GM21529 (cell line): ENCODE measurements around the gene NEK1.
"Not testable (repeated sequence)": the region's sequence is repeated elsewhere in the genome, so short reads cannot be mapped to it uniquely, and the experiment has no call there.

Experiments used
- ATAC-seq: cut with Tn5 transposase; IDR thresholded peaks from one replicate; pipeline ENCODE4 v1.9.1; 2021; ENCODE audit not compliant: unreplicated experiment

Gene NEK1

DNA sequence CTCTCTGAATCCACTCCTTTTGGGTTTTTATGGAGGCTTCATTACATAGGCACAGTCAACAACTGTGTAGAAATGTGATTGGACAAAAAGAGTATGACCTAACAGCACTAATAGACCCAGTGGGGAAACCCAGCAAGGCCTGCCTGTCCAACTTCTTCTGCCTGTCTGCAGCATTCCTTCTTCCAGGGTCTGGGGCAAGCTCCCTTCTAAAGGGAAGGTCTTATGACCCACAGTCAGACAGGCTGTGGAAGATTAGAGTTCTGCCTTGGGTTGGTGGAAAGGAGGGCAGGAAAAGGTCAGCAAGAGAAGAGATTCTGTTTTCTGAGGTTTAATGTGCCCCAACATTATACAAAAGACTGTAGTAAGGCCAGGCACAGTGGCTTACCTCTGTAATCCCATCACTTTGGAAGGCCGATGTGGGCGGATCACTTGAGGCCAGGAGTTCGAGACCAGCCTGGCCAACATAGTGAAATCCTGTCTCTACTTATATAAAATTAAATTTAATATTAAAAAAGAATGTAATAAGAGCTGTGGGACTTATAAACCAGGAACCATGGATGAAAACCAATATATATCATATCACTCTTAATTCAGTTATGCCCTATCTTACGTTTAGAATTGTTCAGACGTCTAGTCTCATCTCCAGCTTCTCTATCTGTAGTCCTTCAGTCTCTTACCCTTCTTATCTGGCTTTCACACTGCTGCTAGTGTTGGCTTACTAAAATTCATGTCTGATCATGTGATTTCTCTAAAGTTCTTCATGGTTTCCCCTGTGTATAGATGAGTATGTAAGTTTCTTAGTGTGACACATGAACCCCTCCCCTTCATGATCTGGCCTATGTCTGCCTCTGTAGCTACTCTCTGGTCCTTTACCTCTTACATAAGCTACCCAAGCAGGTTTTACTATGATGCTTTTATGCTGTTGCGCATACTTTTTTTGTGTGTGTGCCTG is 14.2 kb upstream of the NEK1 start:
- ATAC-seq: peak; percentile 25

DNA sequence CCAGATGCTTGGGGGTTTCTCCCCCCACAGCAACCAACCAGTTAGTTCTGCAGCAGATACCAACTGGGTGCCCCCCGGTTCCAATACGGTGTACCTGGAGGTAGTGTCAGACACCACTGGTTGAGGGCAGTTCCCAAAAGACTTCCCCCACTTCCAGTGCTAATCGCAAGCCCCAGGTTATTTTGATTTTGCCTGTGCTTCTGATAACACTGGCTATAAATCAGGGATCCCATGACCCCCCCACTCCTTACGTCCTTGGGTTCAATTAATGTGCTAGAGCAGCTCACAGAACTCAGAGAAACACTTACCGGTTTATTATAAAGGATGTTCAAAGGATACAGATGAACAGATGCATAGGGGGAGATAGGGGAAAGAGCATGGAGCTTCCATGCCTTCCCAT is 13.5 kb upstream of the NEK1 start:
- no peak for ATAC-seq

DNA sequence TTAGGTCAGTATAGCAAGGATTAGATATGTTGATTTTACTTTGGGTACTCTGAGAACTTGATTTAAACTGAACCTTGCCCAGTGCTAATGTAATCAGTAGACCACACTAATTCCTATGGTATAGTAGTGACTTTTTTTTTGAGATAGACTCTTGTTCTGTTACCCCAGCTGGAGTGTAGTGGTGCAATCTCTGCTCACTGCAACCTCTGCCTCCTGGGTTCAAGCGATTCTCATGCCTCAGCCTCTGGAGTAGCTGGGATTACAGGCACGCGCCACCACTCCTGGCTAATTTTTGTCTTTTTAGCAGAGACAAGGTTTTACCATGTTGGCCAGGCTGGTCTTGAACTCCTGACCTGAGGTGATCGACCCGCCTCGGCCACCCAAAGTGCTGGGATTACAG is 11.6 kb upstream of the NEK1 start:
- not testable (repeated sequence) for ATAC-seq

DNA sequence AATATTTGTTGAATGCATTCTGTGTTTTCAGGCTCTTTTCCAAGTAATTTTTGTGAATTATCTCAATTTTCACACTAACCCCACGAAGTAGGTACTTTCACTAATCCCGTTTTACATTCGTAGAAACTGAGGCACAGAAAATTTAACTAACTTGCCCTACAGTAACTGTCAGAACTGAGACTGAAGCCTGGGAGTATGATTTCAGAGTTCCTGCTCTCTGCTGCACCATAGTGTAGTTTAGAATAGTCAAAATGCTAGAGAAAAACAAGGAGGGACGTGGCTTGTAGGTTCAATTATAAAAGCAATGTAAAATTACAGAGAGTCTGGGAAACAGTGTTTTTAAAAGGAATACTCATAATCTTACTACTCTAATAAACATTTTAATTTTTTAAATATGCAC is 10.2 kb upstream of the NEK1 start:
- no peak for ATAC-seq

DNA sequence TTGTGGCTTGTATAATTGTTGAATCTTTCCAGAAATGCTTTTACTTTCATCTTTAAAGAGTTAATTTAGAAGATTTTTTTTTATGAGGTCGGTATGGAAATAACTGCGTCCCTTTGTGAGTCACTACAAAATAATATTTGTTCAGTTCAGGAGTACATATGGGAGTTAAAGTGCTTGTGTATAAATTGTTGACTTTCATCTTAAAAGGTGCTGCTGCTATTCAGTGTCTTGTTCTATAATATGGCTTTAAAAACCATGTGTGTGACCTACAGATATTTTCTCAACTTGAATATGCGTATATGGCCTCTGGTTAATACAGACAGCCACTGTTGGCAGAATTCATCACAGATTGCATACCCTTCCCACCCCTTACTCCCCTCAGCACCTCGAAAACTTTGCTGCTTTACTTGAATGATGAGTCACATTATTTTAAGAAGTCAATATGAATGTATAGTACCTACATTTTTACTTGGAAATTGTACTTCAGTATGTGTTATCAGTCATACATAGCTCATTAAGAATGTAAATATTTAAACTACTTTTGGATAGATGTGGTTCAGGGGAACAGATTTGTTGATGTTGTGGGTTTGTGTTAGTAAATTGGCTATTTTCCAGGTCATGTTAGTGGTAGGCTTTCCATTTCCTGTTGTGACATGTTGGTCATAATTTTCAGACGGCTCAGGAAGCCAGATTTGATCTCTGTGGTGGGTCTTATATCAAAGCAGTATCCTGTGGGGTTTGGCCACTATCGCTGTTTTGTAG is 9.5 kb upstream of the NEK1 start:
- ATAC-seq: peak; percentile 22

DNA sequence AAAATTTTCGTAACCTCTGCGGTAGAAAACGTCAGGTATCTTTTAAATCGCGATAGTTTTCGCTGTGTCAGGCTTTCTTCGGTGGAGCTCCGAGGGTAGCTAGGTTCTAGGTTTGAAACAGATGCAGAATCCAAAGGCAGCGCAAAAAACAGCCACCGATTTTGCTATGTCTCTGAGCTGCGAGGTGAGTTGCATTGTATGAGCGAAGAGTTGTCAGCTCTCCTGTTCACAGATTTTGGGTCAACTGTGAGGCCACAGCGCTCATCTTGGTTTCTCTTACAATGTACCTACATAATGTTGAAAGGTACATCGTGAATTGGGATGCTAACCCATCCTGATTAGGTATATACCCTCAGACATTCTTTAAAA is 8.5 kb upstream of the NEK1 start:
- no peak for ATAC-seq

DNA sequence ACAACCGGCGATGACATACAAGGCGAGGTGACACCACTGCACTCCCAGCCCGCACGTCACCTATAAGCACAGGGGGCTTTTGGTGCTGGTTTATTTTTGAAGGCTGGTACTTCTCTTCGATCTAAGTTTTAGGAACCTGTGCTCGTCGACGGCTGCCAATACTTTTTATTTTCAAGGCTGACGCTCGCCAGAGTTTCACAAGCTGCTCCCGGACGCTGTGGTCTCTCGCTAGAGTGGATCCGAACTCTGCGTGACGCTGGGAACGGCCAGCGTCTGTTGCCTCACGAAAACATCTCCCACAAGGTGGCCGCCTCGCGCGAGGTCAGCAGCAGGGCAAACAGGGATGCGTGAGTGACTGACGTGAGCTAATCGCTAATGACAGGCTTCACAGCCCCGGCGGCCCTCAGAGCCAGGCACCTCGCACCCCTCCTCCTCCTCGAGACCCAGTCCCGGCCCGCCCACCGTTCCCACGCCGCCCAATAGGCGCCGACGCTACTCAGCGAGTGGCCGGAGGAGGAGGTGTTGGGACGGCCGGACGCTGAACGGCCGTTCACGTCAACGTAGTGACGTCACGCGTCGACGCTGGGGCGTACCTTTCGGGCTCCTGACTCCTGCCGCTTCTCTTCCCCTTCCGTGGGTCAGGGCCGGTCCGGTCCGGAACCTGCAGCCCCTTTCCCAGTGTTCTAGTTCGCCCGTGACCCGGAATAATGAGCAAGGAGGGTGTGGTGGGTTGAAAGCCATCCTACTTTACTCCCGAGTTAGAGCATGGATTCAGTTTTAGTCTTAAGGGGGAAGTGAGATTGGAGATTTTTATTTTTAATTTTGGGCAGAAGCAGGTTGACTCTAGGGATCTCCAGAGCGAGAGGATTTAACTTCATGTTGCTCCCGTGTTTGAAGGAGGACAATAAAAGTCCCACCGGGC is 7.8 kb upstream of the NEK1 start, which contains the start of gene CLCN3:
CLCN3 (plus strand) TSS at position 621 of the 922 bp plus-strand sequence. CDS start 15,351 bp downstream, outside the sequence.
- ATAC-seq: peak; percentile 92

DNA sequence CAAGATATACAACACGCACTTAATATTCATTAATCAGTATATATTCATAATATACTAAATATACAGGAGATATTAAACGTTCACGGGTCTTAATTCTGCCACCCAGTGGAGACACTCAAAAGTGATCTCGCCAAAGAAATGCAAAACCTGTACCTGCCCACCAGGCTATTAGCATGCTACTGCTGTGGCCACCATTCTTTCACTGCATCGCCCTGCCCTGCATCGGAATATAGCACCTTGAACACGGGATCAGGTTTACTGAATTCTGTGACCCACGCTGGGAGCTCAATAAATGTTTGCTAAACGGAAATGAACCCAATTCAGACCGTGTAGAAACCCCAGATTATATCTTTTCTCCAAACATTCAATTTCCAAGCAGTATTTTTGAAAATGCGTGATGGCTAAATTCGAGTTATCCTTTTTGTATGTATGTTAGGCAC is 7.2 kb upstream of the NEK1 start:
- peak; percentile 39 for ATAC-seq

DNA sequence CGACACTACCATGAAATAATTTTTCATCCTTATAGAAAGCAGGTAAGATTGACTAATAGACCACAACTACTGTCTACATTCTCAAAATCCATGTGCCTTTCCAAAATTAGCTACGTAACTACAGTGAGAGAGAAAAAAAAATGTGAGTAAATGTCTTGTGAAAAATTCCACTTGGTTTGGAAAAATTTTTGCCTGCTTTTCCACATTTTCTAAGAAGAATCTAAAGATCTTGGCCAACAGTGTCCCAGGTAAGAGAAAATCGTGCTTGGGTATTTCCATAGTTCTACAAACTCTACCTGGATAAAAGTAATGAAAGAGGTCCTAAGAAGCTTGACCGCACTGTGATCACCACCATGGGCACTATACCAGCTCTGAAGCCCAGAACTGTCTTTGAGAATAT is 6.6 kb upstream of the NEK1 start:
- no peak for ATAC-seq

DNA sequence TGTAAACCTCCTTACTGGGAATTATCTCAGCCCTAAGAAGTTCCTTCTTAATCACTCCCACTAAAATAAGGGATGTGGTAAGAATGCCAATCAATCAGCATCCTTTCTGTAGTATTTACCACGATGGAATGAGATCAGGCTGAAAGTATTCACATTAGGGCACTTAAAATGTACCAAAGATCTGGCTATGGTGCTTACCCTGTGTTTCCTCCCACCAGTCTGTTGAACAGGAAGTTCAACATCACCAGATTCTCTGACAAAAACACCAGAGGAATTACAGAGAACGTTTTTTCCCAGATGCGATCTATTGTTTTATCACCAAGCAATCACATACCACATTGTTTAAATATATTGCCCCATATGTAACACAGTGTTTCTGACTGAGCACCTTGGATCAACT is 5.9 kb upstream of the NEK1 start:
- no peak for ATAC-seq

DNA sequence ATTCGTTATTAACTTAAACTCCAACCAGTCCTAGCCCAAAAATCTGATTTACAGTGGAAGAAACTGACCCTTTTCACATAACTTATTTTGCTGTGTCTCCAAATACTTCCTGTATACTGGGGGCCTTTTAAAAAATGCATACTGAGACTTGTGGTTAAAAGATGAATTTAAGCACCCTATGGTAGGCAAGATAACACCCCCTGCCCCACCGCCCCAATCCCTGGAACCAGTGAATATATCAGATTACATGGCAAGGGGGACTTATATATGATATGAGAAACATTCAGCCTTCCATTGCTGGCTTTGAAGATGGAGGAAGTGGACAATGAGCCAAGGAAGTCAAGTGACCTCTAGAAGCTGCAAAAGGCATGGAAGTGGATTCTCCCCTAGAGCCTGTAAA is 4.9 kb upstream of the NEK1 start:
- no peak for ATAC-seq

DNA sequence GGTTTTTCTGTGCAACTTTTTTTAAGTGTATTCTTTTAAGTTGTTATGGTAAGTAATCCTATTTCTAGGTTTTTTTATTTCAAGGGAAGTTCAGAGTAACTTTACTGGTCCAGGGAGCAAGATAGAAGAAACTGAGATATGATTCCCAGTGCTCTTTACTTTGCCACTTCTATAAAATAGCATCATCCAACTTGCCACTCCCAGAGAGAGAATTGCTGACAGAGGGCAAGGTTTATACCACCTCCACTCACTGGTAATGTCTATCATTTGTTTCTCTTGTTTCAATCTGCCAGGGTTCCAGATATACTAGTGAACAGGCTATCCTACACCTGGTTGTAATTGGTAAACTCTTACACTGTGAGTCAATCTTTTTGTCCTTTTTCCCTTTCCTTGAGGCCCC is 4.5 kb upstream of the NEK1 start:
- ATAC-seq: no peak

DNA sequence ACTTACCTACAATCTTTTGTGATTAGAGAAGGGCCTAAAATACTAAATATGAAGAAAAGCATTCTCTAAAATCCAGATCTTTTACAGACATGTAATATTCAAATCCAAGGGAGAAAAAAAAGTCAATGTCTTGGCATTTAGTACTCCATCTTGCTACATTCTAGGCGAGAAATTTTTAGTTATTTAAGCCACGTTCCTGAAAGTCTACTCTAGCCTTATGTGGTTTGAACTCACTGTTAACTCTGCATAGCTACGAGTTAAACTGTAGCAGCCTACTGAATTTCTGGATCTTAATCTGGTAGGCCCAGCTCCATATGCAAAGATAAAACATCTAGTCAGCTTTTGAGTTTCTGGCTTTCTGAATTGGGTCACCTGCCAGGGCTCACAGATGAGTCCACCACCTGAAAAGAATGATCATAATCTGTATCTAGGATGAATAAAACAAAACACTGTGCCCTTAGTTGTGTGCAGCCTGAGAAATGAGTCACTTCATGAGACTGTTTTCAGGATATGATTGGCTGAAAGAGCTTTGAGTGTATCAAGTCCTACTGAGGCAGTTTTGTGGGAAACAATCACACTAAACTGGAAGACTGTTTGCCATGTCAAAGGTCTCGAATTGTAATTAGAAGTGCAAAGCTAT is 3.2 kb upstream of the NEK1 start:
- no peak for ATAC-seq

DNA sequence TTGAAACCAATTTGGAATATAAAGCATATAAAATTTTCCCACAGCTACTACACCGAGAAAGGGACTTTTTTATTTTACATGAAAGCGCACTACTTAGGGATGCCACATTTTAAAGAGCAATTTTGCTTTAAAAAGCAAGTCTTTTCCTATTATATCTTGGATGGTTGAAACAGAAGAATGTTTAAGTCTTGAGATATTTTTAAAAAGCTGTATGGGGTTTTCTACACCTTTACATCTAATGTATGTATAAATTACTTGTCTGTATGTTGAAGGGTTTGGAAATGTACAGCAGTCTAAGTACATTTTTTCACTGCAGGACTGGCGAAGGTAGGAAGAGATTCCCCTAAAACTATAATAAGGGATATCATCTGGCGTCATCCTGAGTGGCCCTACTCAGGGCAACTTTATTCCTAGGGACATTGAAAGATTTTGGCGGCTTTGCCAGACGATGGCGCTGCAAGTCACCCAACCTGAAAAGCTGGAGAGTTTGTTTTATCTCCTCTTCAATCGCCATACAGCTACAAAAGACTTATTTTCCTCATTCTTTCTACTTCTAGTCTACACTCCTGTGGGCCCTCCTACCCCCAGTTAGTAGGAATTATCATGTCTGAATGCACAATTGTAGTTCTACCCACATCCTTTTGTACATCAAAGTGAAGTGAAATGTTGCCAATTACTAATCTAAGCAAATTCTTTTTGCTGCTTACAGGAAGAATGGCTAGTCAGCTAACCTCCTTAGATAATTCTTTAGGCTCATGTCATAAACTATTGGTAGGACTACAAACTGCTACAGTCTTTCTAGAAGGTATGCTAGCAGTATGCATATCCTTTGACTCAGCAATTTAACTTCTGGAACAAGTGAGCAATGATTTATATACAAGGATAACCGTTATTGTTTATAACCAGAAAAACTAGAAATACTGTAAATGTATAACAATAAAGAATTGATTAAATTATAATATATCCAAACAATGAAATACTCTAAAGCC is 782 bp upstream of the NEK1 start:
- peak; percentile 43 for ATAC-seq

DNA sequence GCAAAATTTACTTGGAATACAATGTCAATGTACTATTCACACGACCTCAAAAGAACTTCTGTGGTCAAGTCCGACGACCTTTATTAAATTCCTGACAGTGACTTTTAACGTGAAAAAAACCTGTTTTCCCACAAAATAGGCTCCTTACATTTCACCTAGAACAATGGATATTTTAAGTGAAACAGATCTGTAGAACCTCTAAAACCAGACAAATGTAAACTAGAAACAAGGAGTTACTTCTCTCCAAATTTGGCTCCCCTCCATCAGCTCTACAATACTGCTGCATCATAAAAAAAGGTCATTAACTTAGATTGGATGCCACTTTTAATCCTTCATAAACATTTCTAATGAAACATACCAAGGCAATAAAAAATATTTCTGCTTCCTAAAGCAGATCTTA is 1.2 kb downstream of the NEK1 start:
- ATAC-seq: no peak

DNA sequence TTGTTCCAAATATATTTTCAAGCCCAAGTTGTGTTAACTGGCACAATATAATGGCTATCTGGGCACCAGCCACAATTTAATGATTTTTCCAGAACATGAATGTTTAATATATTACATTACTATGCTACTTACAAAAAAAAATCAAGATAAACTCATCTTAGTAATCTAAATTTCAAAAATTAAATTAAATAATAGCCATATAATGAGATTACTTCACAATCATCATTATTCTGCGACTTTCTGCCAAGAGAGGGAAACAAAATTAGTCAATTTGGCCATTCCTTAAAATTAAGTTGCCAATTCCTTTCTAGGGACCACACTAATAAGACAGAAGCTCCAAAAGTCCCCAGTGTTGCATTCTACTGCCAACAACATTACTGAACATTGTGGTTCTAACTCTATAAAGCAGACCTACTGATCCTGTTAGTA is 7.5 kb downstream of the NEK1 start:
- ATAC-seq: no peak

DNA sequence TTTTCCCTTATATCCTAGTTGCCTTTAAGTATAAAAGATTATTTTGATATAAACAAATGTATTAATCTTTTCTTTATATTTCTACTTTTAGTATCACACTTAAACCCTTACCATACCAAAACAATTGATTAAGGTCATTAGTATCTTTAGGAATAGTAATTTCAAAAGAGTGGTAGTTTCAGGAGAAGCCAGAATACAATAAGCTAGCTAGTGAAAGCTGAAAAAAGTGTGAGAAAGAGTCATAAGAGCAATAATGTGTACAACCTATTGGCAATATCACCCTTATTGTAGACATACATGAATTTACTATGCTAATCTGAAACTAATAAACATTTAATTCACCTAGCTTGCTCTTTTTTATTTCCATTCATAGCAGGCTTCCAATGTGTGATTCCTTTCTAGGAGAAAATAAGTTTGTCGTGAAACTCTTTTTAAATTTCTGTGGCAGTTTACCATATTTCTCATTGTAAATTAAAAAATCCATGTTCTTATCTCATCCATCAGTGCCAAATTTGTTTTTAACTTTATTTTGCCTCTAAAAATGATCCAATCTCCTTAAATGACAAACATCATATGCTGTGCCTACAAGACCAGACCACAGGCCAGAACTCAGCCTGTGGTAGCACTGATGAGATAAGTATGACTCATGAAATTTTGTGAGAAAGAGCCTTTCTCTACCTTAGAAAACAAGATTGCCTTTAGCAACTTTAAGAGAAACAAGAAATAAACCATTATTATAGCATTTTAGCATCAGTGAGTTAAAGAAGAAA is 8.1 kb downstream of the NEK1 start:
- ATAC-seq: peak; percentile 76

DNA sequence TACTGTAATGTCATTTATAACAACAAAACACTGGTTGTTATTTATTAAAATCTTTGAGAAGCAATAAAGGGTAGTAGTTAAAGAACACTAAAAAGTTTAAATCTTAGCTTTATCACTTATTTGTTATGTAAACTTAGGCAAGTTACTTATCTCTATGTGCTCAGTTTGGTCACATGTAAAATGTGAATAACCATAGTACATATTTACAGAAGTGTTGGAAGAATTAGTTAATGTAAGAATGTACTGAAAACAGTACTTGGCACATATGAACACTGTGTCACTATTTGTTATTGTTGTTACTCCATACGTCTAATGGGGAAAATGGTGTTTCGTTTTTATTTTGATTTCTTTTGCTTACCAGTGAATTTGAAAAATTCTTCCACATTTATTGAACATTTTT is 9.1 kb downstream of the NEK1 start:
- ATAC-seq: no peak
